Peyer's patch (tissue), 4 donors: ENCODE data around the gene WDR18.

Source experiments
- POLR2A ChIP-seq, 2 donors: fragments of 450-650 bp; IDR thresholded peaks; one replicate each; pipeline ENCODE4 v1.5.1; 2017; ENCODE audit warnings: antibody characterized with exemption in 2 of 2, mild to moderate bottlenecking in 2 of 2, moderate library complexity in 2 of 2
- TF ChIP-seq, protein P1 (sequence below), 6 experiments: fragments of 450-650 bp in 4 of 6; fragments of 200-600 bp in 2 of 6; sonication (generic) in 1 of 6; IDR thresholded peaks; one replicate each; pipeline ENCODE4 v1.5.1; 2017 to 2019; ENCODE audit warnings: antibody characterized with exemption in 6 of 6, mild to moderate bottlenecking in 3 of 6, moderate library complexity in 1 of 6

- TF ChIP-seq, protein P1, sequence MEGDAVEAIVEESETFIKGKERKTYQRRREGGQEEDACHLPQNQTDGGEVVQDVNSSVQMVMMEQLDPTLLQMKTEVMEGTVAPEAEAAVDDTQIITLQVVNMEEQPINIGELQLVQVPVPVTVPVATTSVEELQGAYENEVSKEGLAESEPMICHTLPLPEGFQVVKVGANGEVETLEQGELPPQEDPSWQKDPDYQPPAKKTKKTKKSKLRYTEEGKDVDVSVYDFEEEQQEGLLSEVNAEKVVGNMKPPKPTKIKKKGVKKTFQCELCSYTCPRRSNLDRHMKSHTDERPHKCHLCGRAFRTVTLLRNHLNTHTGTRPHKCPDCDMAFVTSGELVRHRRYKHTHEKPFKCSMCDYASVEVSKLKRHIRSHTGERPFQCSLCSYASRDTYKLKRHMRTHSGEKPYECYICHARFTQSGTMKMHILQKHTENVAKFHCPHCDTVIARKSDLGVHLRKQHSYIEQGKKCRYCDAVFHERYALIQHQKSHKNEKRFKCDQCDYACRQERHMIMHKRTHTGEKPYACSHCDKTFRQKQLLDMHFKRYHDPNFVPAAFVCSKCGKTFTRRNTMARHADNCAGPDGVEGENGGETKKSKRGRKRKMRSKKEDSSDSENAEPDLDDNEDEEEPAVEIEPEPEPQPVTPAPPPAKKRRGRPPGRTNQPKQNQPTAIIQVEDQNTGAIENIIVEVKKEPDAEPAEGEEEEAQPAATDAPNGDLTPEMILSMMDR (IDR thresholded peaks at IDR 0.05): peak in 1 of 6 experiments; percentile 5
- TF ChIP-seq POLR2A (IDR thresholded peaks at IDR 0.05): no peak
These were observed 58.8 kb downstream of the WDR18 start for GRCh38 chr19:1042689-1043511.
